ENCODE measurements around the gene CEMP1. TPM values are rescaled to one million over a fixed set of nuclear protein-coding genes. Genes with fewer than 3 reads are reported as not detected.

The CEMP1 gene
- total and polyA plus RNA-seq, 5 donors from 2014 or later: 0.27 to 3.8 (median 3.7) TPM

GRCh38 chr16:2520784-2521531 is 10.2 kb downstream of the CEMP1 start:
- peak overlapping the region; percentile 52 for H3K4me3 ChIP-seq (ENCODE audit: low read depth, low read length)
- H3K27ac ChIP-seq (ENCODE audit: insufficient read depth, low read length, poor library complexity, severe bottlenecking): peak overlapping the region; percentile 85
- Mint-ChIP-seq H3K27ac (peak overlapping the region; percentile 97 to 98 (median 98)), H3K9me3 (peaks cover 0 to 7% (median 0%) of the 10 kb centered on the region in 7 donors), H3K27me3 (peaks cover 7% of the 10 kb centered on the region), H3K36me3 (peaks cover 16% of the 10 kb centered on the region), H3K4me3 (peak overlapping the region; percentile 91 to 96 (median 94)), H3K4me1 (peaks cover 20 to 65% (median 32%) of the 10 kb centered on the region in 4 donors)
- H3K4me1 ChIP-seq (ENCODE audit: control insufficient read depth, insufficient read depth, low read length, poor library complexity, severe bottlenecking): peaks cover 46% of the 10 kb centered on the region
- H3K36me3 ChIP-seq (ENCODE audit: control insufficient read depth, insufficient read depth, low read length): peaks cover 29% of the 10 kb centered on the region
- DNase-seq (peak; percentile 67 to 88 (median 83)), ATAC-seq (ENCODE audit: low read depth in 2 of 2) (peak; percentile 73 to 81)
- H3K27me3 ChIP-seq (ENCODE audit: control insufficient read depth, insufficient read depth, low read length): no peaks in the 10 kb centered on the region
- H3K9me3 ChIP-seq (ENCODE audit: control insufficient read depth in 2 of 2, low read length in 2 of 2): no peaks in the 10 kb centered on the region

DNA sequence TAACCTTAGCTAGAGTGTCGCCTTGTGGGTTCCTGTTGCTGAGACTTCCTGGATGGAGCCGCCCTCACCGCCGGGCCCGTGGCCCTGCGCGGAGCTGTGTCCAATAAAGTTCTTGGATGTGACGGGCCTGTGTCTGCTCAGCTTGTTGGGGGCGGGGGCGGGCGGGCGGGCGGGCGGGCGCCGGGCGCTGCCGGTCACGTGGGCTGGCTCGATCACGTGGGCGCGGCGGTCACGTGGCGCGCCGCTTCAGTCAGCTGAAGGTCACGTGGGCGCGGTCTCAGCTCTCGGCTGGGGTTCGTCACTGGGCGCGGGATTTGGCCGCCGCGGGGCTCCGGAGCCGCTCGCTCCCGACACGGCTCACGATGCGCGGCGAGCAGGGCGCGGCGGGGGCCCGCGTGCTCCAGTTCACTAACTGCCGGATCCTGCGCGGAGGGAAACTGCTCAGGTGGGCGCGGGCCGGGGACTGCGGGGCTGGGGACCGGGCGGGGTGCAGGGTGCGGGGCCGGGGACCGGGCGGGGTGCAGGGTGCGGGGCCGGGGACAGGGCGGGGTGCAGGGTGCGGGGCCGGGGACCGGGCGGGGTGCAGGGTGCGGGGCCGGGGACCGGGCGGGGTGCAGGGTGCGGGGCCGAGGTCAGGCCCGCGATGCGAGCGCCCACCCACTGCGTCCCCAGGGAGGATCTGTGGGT is 11.0 kb downstream of the CEMP1 start, which contains the start of gene AMDHD2:
Gene AMDHD2 (plus strand): TSS at position 275 of the 687 bp plus-strand sequence. CDS start 88 bp downstream, at position 363.
- peaks cover 20% of the 10 kb centered on the region for H3K36me3 Mint-ChIP-seq
- H3K27me3 ChIP-seq (ENCODE audit: control insufficient read depth, insufficient read depth, low read length): no peaks in the 10 kb centered on the region
- peak within 1 kb of the TSS; percentile 97 to 98 (median 98) for H3K27ac Mint-ChIP-seq
- H3K36me3 ChIP-seq (ENCODE audit: control insufficient read depth, insufficient read depth, low read length): peaks cover 29% of the 10 kb centered on the region
- peak within 1 kb of the TSS; percentile 91 to 96 (median 94) for H3K4me3 Mint-ChIP-seq
- H3K27ac ChIP-seq (ENCODE audit: insufficient read depth, low read length, poor library complexity, severe bottlenecking): peak within 1 kb of the TSS; percentile 85
- no peaks in the 10 kb centered on the region for H3K9me3 ChIP-seq (ENCODE audit: control insufficient read depth in 2 of 2, low read length in 2 of 2)
- H3K4me1 Mint-ChIP-seq: peaks cover 24 to 72% (median 40%) of the 10 kb centered on the region in 4 donors
- peaks cover 0 to 7% (median 0%) of the 10 kb centered on the region in 7 donors for H3K9me3 Mint-ChIP-seq
- DNase-seq: peak; percentile 87 to 92 (median 89)
- H3K4me1 ChIP-seq (ENCODE audit: control insufficient read depth, insufficient read depth, low read length, poor library complexity, severe bottlenecking): peaks cover 53% of the 10 kb centered on the region
- H3K4me3 ChIP-seq (ENCODE audit: low read depth, low read length): peak within 1 kb of the TSS; percentile 52
- peak; percentile 65 to 71 for ATAC-seq (ENCODE audit: low read depth in 2 of 2)
- H3K27me3 Mint-ChIP-seq: peaks cover 10% of the 10 kb centered on the region

GRCh38 chr16:2519711-2520080 is 11.5 kb downstream of the CEMP1 start:
- H3K4me1 ChIP-seq (ENCODE audit: control insufficient read depth, insufficient read depth, low read length, poor library complexity, severe bottlenecking): peaks cover 58% of the 10 kb centered on the region
- peaks cover 27% of the 10 kb centered on the region for H3K36me3 ChIP-seq (ENCODE audit: control insufficient read depth, insufficient read depth, low read length)
- peak overlapping the region; percentile 85 for H3K27ac ChIP-seq (ENCODE audit: insufficient read depth, low read length, poor library complexity, severe bottlenecking)
- H3K4me3 ChIP-seq (ENCODE audit: low read depth, low read length): peak overlapping the region; percentile 19
- Mint-ChIP-seq H3K4me1 (peaks cover 25 to 75% (median 42%) of the 10 kb centered on the region in 4 donors), H3K4me3 (peak overlapping the region; percentile 81 to 96 (median 86)), H3K27me3 (peaks cover 13% of the 10 kb centered on the region), H3K36me3 (peaks cover 17% of the 10 kb centered on the region), H3K27ac (peak overlapping the region; percentile 90 to 95 (median 92)), H3K9me3 (peaks cover 0 to 6% (median 0%) of the 10 kb centered on the region in 7 donors)
- DNase-seq (no peak), ATAC-seq (ENCODE audit: low read depth in 2 of 2) (no peak)
- H3K27me3 ChIP-seq (ENCODE audit: control insufficient read depth, insufficient read depth, low read length): no peaks in the 10 kb centered on the region
- H3K9me3 ChIP-seq (ENCODE audit: control insufficient read depth in 2 of 2, low read length in 2 of 2): no peaks in the 10 kb centered on the region

DNA sequence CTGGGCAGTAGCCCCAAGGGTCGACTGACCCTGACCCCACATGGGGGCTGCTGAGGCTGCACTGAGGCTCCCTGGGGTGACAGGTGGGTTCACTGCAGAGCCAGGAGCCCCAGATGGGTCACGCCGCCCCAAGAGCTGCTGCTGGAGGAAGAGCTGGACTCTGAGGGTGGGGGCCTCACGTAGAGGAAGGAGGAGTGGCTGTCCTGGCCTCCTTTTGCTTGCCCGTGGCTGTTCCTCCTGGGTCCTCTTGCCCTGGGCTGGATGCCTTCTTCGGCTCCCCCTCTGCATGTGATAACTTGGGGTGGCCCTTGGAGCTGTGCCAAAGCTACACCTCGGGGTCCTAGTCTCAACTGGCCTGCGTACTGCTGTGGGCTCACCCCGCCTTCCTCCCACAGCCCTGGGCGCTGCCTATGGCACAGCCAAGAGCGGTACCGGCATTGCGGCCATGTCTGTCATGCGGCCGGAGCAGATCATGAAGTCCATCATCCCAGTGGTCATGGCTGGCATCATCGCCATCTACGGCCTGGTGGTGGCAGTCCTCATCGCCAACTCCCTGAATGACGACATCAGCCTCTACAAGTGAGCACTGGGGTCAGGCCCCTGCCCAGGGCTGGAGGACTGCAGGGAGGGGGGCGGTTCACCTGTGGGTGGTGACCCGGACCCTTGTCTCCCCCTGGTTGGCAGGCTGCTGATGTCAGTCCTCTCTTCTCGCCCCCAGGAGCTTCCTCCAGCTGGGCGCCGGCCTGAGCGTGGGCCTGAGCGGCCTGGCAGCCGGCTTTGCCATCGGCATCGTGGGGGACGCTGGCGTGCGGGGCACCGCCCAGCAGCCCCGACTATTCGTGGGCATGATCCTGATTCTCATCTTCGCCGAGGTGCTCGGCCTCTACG is 12.1 kb downstream of the CEMP1 start:
- Histone ChIP-seq H3K36me3 (ENCODE audit: control insufficient read depth, insufficient read depth, low read length) (peaks cover 21% of the 10 kb centered on the region), H3K4me1 (ENCODE audit: control insufficient read depth, insufficient read depth, low read length, poor library complexity, severe bottlenecking) (peaks cover 61% of the 10 kb centered on the region), H3K4me3 (ENCODE audit: low read depth, low read length) (no peak overlapping the region), H3K27ac (ENCODE audit: insufficient read depth, low read length, poor library complexity, severe bottlenecking) (peak overlapping the region; percentile 85), H3K27me3 (ENCODE audit: control insufficient read depth, insufficient read depth, low read length) (no peaks in the 10 kb centered on the region), H3K9me3 (ENCODE audit: control insufficient read depth in 2 of 2, low read length in 2 of 2) (no peaks in the 10 kb centered on the region)
- ATAC-seq (ENCODE audit: low read depth in 2 of 2) (no peak), DNase-seq (no peak)
- Mint-ChIP-seq H3K4me3 (peak overlapping the region; percentile 61 to 96 (median 82)), H3K9me3 (peaks cover 0 to 3% (median 0%) of the 10 kb centered on the region in 7 donors), H3K4me1 (peaks cover 25 to 73% (median 39%) of the 10 kb centered on the region in 4 donors), H3K36me3 (peaks cover 11% of the 10 kb centered on the region), H3K27me3 (peaks cover 16% of the 10 kb centered on the region), H3K27ac (peak overlapping the region; percentile 86 to 92 (median 88))

GRCh38 chr16:2517954-2518605 is 13.1 kb downstream of the CEMP1 start:
- Histone ChIP-seq H3K27me3 (ENCODE audit: control insufficient read depth, insufficient read depth, low read length) (no peaks in the 10 kb centered on the region), H3K9me3 (ENCODE audit: control insufficient read depth in 2 of 2, low read length in 2 of 2) (no peaks in the 10 kb centered on the region), H3K36me3 (ENCODE audit: control insufficient read depth, insufficient read depth, low read length) (peaks cover 11% of the 10 kb centered on the region), H3K4me3 (ENCODE audit: low read depth, low read length) (no peak overlapping the region), H3K27ac (ENCODE audit: insufficient read depth, low read length, poor library complexity, severe bottlenecking) (no peak overlapping the region), H3K4me1 (ENCODE audit: control insufficient read depth, insufficient read depth, low read length, poor library complexity, severe bottlenecking) (peaks cover 64% of the 10 kb centered on the region)
- H3K27me3 Mint-ChIP-seq: peaks cover 16% of the 10 kb centered on the region
- ATAC-seq (ENCODE audit: low read depth in 2 of 2) (no peak), DNase-seq (no peak)
- peak overlapping the region; percentile 7 to 95 (median 88) for H3K27ac Mint-ChIP-seq
- H3K4me1 Mint-ChIP-seq: peaks cover 25 to 70% (median 36%) of the 10 kb centered on the region in 4 donors
- peaks cover 0 to 3% (median 0%) of the 10 kb centered on the region in 7 donors for H3K9me3 Mint-ChIP-seq
- H3K36me3 Mint-ChIP-seq: peaks cover 11% of the 10 kb centered on the region
- H3K4me3 Mint-ChIP-seq: peak overlapping the region in 3 of 4 donors; percentile 58 to 96 (median 91)

DNA sequence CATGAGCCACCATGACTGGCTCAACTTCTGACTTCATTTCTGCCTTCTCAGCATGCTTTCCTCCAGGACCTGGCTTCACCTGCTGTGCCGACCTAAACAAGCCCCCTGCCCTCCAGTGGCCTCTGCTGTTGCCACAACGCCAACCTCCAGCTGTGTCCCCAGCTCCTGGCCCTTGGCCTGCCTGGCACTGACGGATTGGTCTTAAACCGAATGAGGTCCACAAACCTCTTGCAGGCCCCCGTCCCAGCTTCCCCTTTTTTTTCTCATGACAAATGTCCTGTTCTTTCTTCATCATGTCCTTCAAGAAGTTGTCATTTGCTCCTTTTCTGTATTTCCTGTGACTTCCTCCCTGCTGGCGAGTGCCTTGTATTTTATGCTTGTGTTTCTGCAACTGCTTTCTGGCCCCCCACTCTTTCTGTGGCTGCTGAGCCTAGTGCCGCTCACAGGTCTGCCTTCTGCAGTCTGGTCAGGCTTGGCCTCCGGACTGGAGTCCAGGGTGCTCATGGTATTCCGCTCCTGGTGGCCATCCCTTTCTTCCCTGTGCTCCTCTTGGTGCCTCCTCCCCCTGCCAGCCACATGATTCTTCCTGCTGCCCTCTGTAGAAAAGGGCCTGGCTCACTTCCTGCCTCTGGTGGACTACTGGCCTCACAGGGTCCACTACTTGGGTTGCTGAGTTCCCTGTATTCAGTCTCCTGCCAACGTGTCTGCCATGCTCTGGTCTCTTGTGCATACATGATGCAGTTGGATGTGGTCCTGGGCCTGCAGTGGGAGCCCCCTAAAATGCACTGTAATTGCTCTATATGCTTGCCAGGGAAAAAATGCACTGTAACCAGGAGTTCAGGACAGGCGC is 14.6 kb downstream of the CEMP1 start:
- no peaks in the 10 kb centered on the region for H3K27me3 ChIP-seq (ENCODE audit: control insufficient read depth, insufficient read depth, low read length)
- ATAC-seq (ENCODE audit: low read depth in 2 of 2) (no peak), DNase-seq (no peak)
- no peak overlapping the region for H3K4me3 ChIP-seq (ENCODE audit: low read depth, low read length)
- Mint-ChIP-seq H3K9me3 (peaks cover 0 to 3% (median 0%) of the 10 kb centered on the region in 7 donors), H3K4me3 (peak overlapping the region; percentile 91 to 96 (median 94)), H3K27me3 (peaks cover 16% of the 10 kb centered on the region), H3K4me1 (peaks cover 25 to 78% (median 38%) of the 10 kb centered on the region in 4 donors), H3K27ac (peak overlapping the region; percentile 60 to 97 (median 95)), H3K36me3 (peaks cover 11% of the 10 kb centered on the region)
- peaks cover 69% of the 10 kb centered on the region for H3K4me1 ChIP-seq (ENCODE audit: control insufficient read depth, insufficient read depth, low read length, poor library complexity, severe bottlenecking)
- H3K9me3 ChIP-seq (ENCODE audit: control insufficient read depth in 2 of 2, low read length in 2 of 2): no peaks in the 10 kb centered on the region
- H3K36me3 ChIP-seq (ENCODE audit: control insufficient read depth, insufficient read depth, low read length): peaks cover 7% of the 10 kb centered on the region
- peak overlapping the region; percentile 8 for H3K27ac ChIP-seq (ENCODE audit: insufficient read depth, low read length, poor library complexity, severe bottlenecking)

Measured in CD4-positive, CD25-positive, alpha-beta regulatory T cell (primary cell).